Vagina (tissue), 2 donors: ENCODE data around the gene CISH.

Experiments used
- CTCF ChIP-seq, 3 experiments: fragments of 450-650 bp in 2 of 3; fragments of 200-600 bp in 1 of 3; sonication (generic) in 1 of 3; IDR thresholded peaks; one replicate each; pipeline ENCODE4 v1.5.1; 2017 to 2019; ENCODE audit warnings: antibody characterized with exemption in 3 of 3, mild to moderate bottlenecking in 2 of 3, moderate library complexity in 2 of 3
- POLR2A ChIP-seq, 2 donors: fragments of 450-650 bp; IDR thresholded peaks; one replicate each; pipeline ENCODE4 v1.6.1; 2017; ENCODE audit warnings: antibody characterized with exemption in 2 of 2, mild to moderate bottlenecking in 2 of 2, moderate library complexity in 2 of 2
- POLR2AphosphoS5 ChIP-seq, 2 donors: sonication (generic); formaldehyde crosslinking; IDR thresholded peaks; one replicate each; pipeline ENCODE4 v1.9.0; 2017; ENCODE audit warnings: antibody characterized with exemption in 2 of 2, mild to moderate bottlenecking in 2 of 2, low read depth in 1 of 2; ENCODE audit not compliant: insufficient read depth in 1 of 2

- TF ChIP-seq CTCF (IDR thresholded peaks at IDR 0.05) (no peak), POLR2A (IDR thresholded peaks at IDR 0.05) (no peak), POLR2AphosphoS5 (IDR thresholded peaks at IDR 0.05; ENCODE audit: insufficient read depth in 1 of 2, low read depth in 1 of 2) (no peak)
These were observed 11.3 kb upstream of the CISH start for GRCh38 chr3:50622881-50623280.
